GM19438 (cell line): Measurements from ENCODE around the gene RCC2.

Source experiments
- ATAC-seq: cut with Tn5 transposase; IDR thresholded peaks from one replicate; pipeline ENCODE4 v1.9.1; 2021; ENCODE audit warnings: low read depth; ENCODE audit not compliant: unreplicated experiment

RCC2 gene

GRCh38 chr1:17381161-17381560 lies 58.3 kb downstream of the RCC2 start:
- no peak for ATAC-seq

GRCh38 chr1:17377325-17377953 lies 62.0 kb downstream of the RCC2 start:
- no peak for ATAC-seq

- ATAC-seq, result no peak
These were observed 63.8 kb downstream of the RCC2 start for GRCh38 chr1:17375651-17376050.

GRCh38 chr1:17372955-17373354 lies 66.5 kb downstream of the RCC2 start:
- ATAC-seq, result no peak

GRCh38 chr1:17371896-17372295 lies 67.6 kb downstream of the RCC2 start, which contains the start of gene PADI6:
PADI6 (plus strand) TSS chr1:17372196; CDS start chr1:17372246, 50 bp downstream.
- ATAC-seq, result no peak

- no peak for ATAC-seq
These were observed 68.9 kb downstream of the RCC2 start for GRCh38 chr1:17370618-17371017.

GRCh38 chr1:17369466-17369865 lies 70.0 kb downstream of the RCC2 start:
- ATAC-seq, result no peak

- no peak for ATAC-seq
These were observed 74.2 kb downstream of the RCC2 start for GRCh38 chr1:17365293-17365692.

GRCh38 chr1:17363771-17364170 lies 75.7 kb downstream of the RCC2 start:
- no peak for ATAC-seq

- no peak for ATAC-seq
These were observed 76.1 kb downstream of the RCC2 start for GRCh38 chr1:17363351-17363750.

GRCh38 chr1:17361687-17362086 lies 77.8 kb downstream of the RCC2 start:
- no peak for ATAC-seq

- no peak for ATAC-seq
These were observed 79.1 kb downstream of the RCC2 start for GRCh38 chr1:17360272-17360956.

- ATAC-seq, result no peak
These were observed 79.7 kb downstream of the RCC2 start for GRCh38 chr1:17359808-17360207.

GRCh38 chr1:17359031-17359430 lies 80.4 kb downstream of the RCC2 start:
- no peak for ATAC-seq

- no peak for ATAC-seq
These were observed 80.9 kb downstream of the RCC2 start for GRCh38 chr1:17358557-17358956.
